Pulmonary artery endothelial cell (primary cell): Measurements from ENCODE around the gene CCR3. TPM values are rescaled to one million over a fixed set of nuclear protein-coding genes. Genes with fewer than 3 reads are reported as not detected.

Experiments
- DNase-seq: peaks from one replicate; pipeline ENCODE4 v3.0.0-alpha.2; 2011; ENCODE audit warnings: low read depth, low spot score
- total RNA-seq: library from RNA; depleted of rRNA; stranded (reverse); fragments of >200 nt; gene quantifications from 2 replicates; pipeline ENCODE4 v1.2.3, GENCODE V29; 2014

CCR3 gene
- total RNA-seq, 1 donor from 2014 or later, result not detected

DNA sequence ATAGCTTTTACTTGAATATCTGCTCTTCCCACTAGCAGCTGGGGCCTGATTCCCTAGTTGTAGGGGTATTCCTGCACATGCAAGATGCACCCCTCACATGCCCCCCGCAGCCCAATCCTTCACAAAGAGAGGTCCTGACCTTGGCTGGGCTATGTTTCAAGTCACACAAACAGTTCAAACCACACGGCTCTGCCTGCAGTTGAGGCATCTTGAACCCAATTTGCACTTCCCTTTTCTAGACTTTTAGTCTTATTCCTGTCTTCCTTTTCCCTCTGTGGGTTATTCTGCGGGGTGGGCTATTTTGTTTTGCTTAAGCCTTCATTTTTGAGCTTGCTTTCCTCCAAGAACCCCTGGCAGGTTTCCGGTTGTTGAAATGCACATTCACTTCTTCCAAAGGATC lies 20.9 kb upstream of the CCR3 start:
- no peak for DNase-seq

DNA sequence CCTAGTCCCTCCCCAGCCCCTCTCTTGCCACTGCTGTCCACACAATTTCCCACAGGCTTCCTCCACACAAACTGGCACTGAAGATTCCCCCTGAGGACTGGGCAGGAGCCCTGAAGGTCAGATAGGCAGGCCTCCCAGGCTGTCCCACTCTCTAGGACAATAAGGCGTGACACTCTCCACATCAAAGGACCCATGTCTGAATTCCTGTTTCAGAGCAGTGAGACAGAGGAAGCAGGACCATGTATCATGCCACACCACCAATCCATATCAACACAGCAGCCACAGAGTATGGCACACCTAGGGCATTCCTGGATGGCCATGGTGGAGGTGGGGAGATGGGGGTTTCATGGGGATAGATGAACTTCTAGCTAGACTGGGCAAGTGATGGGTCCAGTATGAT lies 20.3 kb upstream of the CCR3 start:
- no peak for DNase-seq

DNA sequence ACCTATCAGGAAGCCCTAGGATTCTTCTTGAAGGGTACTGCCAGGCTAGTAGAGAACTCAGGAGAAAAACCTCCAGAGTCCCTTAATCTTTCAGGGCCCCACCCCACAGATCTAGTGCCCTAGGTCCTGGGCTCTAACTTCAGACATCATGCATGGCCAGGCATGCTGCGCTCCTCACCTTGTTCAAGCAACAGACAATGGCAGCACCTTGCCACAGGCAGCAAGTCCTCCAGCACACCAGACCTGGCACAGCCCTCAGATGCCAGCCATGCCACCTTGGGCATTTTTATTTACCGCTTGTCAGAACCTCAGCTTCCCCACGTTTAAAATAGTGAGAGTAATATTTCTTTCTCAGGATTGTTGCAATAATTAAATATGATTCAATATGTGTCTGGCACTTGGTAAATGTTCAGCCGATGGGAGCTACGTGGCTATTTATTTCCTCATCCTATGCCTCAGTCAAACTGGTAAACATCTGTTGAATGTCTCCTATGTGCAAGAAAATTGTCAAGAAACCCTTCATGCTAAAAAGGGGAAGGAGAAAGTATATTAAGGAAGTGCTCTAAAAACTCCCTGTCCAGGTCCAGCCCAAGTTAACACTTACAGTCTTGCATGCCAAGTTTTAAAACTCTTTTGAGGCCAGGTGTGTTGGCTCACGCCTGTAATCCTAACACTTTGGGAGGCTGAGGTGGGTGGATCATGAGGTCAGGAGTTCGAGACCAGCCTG lies 19.7 kb upstream of the CCR3 start:
- no peak for DNase-seq

GRCh38 chr3:46228260-46229242 lies 13.7 kb upstream of the CCR3 start:
- DNase-seq, result no peak

DNA sequence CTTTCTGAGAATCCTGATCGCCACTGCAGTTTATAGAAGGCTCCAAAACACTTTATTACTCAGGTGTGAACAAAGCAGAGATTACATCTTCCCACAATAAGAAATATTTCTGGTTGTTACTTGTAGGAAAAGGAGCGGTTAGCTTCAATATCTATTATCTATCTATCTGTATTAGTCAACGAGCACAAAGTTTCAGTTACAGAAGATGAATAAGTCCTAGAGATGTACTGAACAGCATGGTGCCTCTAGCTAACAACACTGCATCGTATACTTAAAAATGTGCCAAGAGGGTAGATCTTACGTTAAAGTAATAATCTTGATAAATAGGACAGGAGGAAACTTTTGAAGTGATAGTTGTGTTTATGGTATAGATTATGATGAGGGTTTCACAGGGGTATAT lies 10.9 kb upstream of the CCR3 start:
- DNase-seq, result no peak

DNA sequence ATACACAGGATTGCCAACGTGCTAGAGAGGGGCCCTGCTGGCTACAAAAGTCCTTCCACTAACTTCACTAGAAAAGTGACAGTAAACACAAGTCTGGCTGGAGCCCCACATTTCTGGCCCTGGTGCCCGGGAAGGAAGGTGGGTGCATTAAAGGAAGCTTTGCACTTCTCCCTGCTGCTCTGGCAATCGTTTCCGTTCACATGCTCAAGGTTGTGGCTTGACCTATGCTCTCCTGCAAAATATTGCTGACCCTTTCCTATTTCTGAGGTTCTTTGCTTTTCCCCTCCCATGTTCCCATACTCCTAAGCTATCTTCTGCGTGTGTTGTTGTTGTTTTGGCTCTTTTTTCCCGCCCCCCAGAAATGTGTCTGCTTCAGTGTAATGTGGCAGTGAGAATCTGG lies 9.1 kb upstream of the CCR3 start:
- DNase-seq, result no peak

DNA sequence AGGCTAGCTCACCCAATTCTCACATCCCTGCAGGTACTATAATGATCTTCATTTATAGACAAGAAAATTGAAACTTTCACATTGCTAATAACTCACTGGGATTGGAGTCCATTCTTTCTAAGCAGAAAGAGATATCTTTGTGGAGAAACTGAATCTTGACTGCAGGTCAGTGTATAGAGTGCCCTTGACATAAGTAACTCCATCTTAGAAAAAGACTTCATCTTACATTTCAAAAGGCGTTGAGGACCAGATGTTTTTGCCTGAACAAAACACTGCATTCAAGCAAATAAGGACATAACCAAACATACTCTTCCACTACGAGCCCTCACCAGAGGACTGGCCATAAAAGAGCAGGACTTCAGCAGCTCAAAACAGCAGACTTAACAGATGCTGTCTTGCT lies 6.8 kb upstream of the CCR3 start:
- no peak for DNase-seq

- DNase-seq, result no peak
Measured at GRCh38 chr3:46236294-46237054, 5.8 kb upstream of the CCR3 start.

GRCh38 chr3:46238386-46238785 lies 3.9 kb upstream of the CCR3 start:
- no peak for DNase-seq

- DNase-seq, result no peak
Measured at GRCh38 chr3:46239301-46239938, 2.8 kb upstream of the CCR3 start.

DNA sequence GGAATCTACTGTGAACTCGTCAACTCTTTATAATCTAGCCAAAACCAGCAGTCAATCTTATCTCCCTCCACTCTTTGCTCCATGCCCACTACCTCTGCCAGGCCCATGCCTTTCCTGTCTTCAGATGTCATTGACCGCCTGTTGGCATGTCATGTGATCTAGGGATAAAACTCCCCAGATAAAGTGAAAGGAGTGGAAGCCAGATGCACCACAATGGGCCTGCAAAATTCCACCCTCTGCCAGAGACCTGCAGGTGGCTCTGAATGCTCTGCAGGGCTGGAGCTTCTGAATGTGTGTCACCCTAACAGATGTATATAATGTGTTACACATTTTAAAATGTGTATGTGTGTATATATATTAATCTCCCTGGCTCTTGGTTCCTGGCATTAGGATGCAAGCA lies 2.3 kb upstream of the CCR3 start:
- no peak for DNase-seq

- no peak for DNase-seq
Measured at GRCh38 chr3:46243560-46243959, 1.3 kb downstream of the CCR3 start.

DNA sequence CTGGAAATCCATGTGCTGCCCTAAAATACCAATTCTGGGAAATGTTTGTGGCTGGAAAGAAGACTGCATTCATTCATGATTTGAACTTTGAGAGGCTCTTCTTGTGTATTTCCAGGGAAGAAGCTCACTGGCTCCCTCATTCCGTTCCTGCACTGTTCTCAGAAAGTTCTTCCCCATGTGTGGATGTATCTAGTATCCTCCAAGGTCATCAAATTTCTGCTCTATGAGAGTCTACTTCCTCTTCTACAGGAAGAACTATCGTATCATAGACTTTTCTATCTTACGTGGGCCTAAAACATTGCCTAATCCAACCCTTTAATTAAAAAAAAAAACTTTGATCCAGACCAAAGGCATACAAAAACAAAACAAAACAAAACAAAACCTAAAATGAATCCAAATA lies 2.9 kb downstream of the CCR3 start:
- DNase-seq, result no peak

- no peak for DNase-seq
Measured at GRCh38 chr3:46252980-46253379, 10.7 kb downstream of the CCR3 start.

- no peak for DNase-seq
Measured at GRCh38 chr3:46258525-46258924, 16.3 kb downstream of the CCR3 start.

DNA sequence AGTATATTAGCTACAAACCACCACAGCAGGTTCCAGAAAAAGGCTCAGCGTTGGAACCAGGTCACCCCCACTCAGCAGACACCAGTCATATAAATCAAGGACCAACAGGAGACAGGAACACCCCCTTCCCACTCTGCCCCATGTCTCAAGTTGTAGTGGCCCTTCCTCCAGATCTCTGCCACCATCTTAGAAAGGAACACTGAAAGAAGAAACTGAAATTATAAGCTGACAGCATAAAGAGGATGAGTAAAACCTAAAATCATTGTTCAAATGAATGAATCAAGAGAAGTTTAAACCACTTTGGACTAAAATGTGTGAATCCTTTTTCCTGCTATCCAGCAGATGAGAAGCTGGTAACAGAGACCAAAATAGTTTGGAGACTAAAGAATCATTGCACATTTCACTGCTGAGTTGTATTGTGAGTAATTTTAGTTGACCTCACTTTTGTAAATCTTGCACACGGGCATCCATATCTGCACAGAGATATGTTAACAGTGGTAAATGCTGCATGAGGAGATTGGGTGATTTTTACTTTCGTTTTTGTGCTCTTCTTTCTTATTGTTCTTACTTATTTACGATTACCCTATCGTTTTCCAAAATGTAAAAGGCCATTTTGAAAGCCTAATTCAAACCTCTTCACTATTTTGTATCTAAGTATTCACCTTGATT lies 19.8 kb downstream of the CCR3 start:
- DNase-seq, result no peak

- no peak for DNase-seq
Measured at GRCh38 chr3:46264002-46264401, 21.7 kb downstream of the CCR3 start.

DNA sequence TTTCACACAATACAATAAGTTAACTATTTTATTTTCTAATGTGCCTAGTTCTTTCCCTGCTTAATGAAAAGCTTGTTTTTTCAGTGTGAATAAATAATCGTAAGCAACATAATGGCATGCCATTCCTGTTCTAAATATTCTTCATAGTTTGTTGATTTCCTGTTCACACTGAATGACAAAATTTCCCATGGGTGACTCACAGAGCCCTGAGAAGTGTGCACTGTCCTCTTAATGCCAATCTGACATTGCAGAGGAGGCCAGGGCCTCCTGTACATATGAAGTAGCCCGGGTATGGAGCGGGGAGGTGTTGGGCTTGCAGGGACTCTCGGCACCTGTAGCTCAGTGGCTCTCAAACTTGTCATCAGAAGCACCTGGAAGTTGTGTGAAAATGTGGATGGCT lies 24.3 kb downstream of the CCR3 start:
- DNase-seq, result no peak

DNA sequence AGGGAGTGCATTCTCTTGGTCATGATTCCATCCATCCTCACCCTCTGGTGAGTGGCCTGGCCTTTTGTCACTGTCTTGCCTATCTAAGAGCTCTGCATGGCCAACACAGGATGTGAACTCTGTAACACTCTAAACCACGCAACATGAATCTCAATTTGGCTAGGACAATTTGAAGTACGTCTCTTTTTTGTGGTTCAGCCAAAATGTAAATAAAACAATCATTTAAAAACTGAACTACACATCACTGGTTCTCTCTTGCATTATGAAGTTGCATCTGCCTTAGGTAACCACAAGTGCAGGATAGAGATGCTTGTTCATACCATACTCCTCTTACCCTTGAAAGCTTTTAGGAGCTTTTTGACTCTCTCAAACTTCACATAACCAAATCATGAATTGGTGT lies 27.3 kb downstream of the CCR3 start:
- no peak for DNase-seq

DNA sequence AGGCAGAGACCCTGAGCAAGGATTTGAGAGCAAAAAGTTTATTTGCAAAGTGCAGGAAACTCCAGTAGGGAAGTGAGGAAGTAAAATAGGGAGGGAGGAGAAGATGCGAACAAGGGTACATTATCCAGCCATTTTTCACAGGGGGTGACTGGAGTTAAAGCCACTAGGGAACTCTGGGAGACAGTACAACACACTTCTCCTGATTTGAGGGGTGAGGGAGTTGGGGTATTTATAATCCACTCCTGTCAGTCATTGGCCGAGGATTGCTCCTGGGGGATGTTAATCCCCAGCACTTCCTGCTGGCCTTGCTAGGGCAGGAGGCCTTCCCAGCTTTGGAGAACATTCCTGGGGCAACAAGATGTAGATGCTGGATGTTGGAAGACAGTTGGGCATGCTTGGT lies 28.2 kb downstream of the CCR3 start:
- DNase-seq, result no peak

- no peak for DNase-seq
Measured at GRCh38 chr3:46271209-46271745, 29.0 kb downstream of the CCR3 start.
